HCT116 (cell line): ENCODE measurements around the gene LDLRAD4.

Experiments
- POLR2A ChIP-seq: IDR thresholded peaks from 2 replicates; pipeline ENCODE4 v1.7.0; 2011; ENCODE audit warnings: borderline replicate concordance; ENCODE audit not compliant: insufficient read depth, insufficient read length; ENCODE audit errors: extremely low read depth
- RAD21 ChIP-seq: IDR thresholded peaks from 2 replicates; pipeline ENCODE4 v1.6.1; 2012; ENCODE audit warnings: low read depth, mild to moderate bottlenecking
- TF ChIP-seq, protein P1 (sequence below), 3 experiments: fragments of 200-600 bp in 1 of 3; sonication (generic) in 1 of 3; IDR thresholded peaks in 2 of 3; conservative IDR thresholded peaks in 1 of 3; 2 replicates each; pipeline ENCODE4 v1.5.1; 2012 to 2017; ENCODE audit warnings: low read depth in 2 of 3, low read length in 2 of 3, antibody characterized with exemption in 1 of 3, borderline replicate concordance in 1 of 3, control low read depth in 1 of 3, mild to moderate bottlenecking in 1 of 3, mixed read lengths in 1 of 3, mixed run types in 1 of 3, moderate library complexity in 1 of 3; ENCODE audit not compliant: insufficient read depth in 1 of 3

DNA sequence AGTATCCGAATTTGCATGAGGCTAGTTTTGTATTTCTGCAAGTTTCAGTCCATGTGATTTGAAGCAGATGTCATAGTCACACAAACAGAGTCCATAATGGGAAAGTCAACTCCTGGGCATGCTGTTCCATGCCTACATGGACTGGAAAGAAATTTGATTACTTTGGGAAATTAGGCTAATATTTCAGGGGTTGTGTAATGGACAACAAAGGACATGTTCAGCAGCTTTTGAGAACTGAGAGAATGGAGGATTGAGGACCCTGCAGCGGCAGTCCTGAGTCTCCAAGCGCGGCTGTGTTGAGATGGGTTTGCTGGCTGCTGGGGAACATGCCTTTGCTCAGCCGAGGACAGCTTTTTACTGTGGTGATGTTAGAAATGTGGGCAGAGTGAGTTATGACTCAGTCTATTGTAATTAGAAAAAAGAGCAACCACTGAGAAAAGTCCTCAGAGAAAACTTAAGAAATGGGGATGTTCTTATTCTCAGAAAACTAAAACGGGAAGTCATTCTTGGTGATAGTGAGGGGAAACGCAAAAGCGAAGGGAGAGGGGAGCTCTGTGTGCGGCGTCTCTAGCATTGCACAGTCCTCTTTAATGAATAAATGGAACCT, 358.6 kb downstream of the LDLRAD4 start:
- TF ChIP-seq, protein P1, sequence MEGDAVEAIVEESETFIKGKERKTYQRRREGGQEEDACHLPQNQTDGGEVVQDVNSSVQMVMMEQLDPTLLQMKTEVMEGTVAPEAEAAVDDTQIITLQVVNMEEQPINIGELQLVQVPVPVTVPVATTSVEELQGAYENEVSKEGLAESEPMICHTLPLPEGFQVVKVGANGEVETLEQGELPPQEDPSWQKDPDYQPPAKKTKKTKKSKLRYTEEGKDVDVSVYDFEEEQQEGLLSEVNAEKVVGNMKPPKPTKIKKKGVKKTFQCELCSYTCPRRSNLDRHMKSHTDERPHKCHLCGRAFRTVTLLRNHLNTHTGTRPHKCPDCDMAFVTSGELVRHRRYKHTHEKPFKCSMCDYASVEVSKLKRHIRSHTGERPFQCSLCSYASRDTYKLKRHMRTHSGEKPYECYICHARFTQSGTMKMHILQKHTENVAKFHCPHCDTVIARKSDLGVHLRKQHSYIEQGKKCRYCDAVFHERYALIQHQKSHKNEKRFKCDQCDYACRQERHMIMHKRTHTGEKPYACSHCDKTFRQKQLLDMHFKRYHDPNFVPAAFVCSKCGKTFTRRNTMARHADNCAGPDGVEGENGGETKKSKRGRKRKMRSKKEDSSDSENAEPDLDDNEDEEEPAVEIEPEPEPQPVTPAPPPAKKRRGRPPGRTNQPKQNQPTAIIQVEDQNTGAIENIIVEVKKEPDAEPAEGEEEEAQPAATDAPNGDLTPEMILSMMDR (IDR thresholded peaks at IDR 0.05 in 2 of 3, conservative IDR thresholded peaks at IDR 0.05 in 1 of 3; ENCODE audit: borderline replicate concordance in 1 of 3, insufficient read depth in 1 of 3, low read depth in 2 of 3, low read length in 2 of 3), result no peak
- no peak for TF ChIP-seq RAD21
- TF ChIP-seq POLR2A, result no peak
